ENCODE results near the gene CCDC89. TPM values are rescaled to one million over a fixed set of nuclear protein-coding genes. Genes with fewer than 3 reads are reported as not detected.

The CCDC89 gene
- total and polyA plus RNA-seq, 2 donors (not counting 3 experiments of a cell fraction or from before 2014, with no cell fraction given) = not detected

GRCh38 chr11:85647604-85648299, 38.2 kb downstream of the CCDC89 start, which contains the start of gene TMEM126A:
TSS of gene TMEM126A (plus strand) at chr11:85647967. CDS start at chr11:85650256, 2,289 bp downstream.
- POLR2A ChIA-PET = interaction anchor here (0.6 to 1.7 kb wide), 5 partner anchors 10 to 342 kb away, joined by 3 to 9 read pairs (median 5); partner anchors contain the start of genes CREBZF and TMEM126B
- BruUV-seq (replicated peaks) = no TSS peak
- CTCF ChIA-PET = interaction anchor here (0.9 to 2.0 kb wide), 8 partner anchors 10 to 207 kb away, joined by 3 to 8 read pairs (median 4); partner anchors contain the start of genes CCDC83, CREBZF, DLG2 and TMEM126B
- intact Hi-C loops (cut with micrococcal nuclease) (loop anchor here (1.0 to 2.0 kb wide), 2 partner anchors 17 to 19 kb away; partner anchors contain the start of genes CREBZF and TMEM126B), dilution Hi-C loops (cut with MboI; ENCODE audit: extremely low pct_ligation_motif_present, low sequenced_read_pairs) (no loop called here)
- no peak for TF ChIP-seq CTCF (IDR thresholded peaks at IDR 0.05; ENCODE audit: extremely low read depth in 1 of 2, insufficient read depth in 1 of 2, low read depth in 1 of 2, low read length in 2 of 2)
- no peak for TF ChIP-seq EZH2 (IDR thresholded peaks at IDR 0.05; ENCODE audit: borderline replicate concordance, low read depth, low read length, severe bottlenecking)
- TF ChIP-seq MAX (IDR thresholded peaks at IDR 0.05; ENCODE audit: insufficient read depth, insufficient read length) = no peak
- TF ChIP-seq JUN (IDR thresholded peaks at IDR 0.05; ENCODE audit: borderline replicate concordance, insufficient read depth, insufficient read length, low read depth) = no peak
- no peak for TF ChIP-seq FOS (IDR thresholded peaks at IDR 0.05; ENCODE audit: borderline replicate concordance, insufficient read depth, low read length)
- TF ChIP-seq GATA2 (IDR thresholded peaks at IDR 0.05; ENCODE audit: insufficient read depth, insufficient read length, low read depth, low read length) = no peak
- peak; percentile 84 for TF ChIP-seq POLR2AphosphoS5 (IDR thresholded peaks at IDR 0.05; ENCODE audit: insufficient read depth, low read depth, low read length)
- TF ChIP-seq POLR2A (IDR thresholded peaks at IDR 0.05; ENCODE audit: low read depth, low read length) = peak; percentile 93
- peak within 1 kb of the TSS; percentile 88 for H3K4me2 ChIP-seq (ENCODE audit: insufficient read depth, low read length)
- peak within 1 kb of the TSS; percentile 92 for H2AFZ ChIP-seq (ENCODE audit: low read depth, low read length)
- peak; percentile 72 for FAIRE-seq
- H3K9ac ChIP-seq (replicated peaks; ENCODE audit: extremely low read depth, insufficient read depth, low read length) = peak within 1 kb of the TSS; percentile 92
- peaks cover 20% of the 10 kb centered on the region for H3K79me2 ChIP-seq (ENCODE audit: control insufficient read depth, insufficient read depth, low read length)
- peaks cover 7 to 20% of the 10 kb centered on the region in 2 experiments for H3K27me3 ChIP-seq (ENCODE audit: control insufficient read depth in 2 of 2, insufficient read depth in 2 of 2, low read length in 2 of 2)
- H3K36me3 ChIP-seq (ENCODE audit: control insufficient read depth in 2 of 2, extremely low read depth in 1 of 2, insufficient read depth in 2 of 2, low read length in 2 of 2) = no peaks in the 10 kb centered on the region
- H3K4me1 ChIP-seq (ENCODE audit: control insufficient read depth, extremely low read depth, insufficient read depth, low read length) = peaks cover 11% of the 10 kb centered on the region
- no peaks in the 10 kb centered on the region for H3K9me1 ChIP-seq (replicated peaks; ENCODE audit: control insufficient read depth, extremely low read depth, insufficient read depth, low read length)
- no peaks in the 10 kb centered on the region for H3K9me3 ChIP-seq (replicated peaks; ENCODE audit: control insufficient read depth, insufficient read depth, low read length)
- peak within 1 kb of the TSS; percentile 68 to 96 (median 79) for H3K4me3 ChIP-seq (replicated peaks in 1 of 3; ENCODE audit: insufficient read depth in 1 of 3, low read depth in 1 of 3, low read length in 3 of 3)
- peak; percentile 87 for DNase-seq (ENCODE audit: low read depth, low spot score)
- no peaks in the 10 kb centered on the region for H4K20me1 ChIP-seq (replicated peaks; ENCODE audit: control insufficient read depth, extremely low read depth, insufficient read depth, low read length)
- H3K27ac ChIP-seq (ENCODE audit: insufficient read depth, low read depth, low read length) = peak within 1 kb of the TSS; percentile 63

Data from endothelial cell of umbilical vein (primary cell).